Endometrial microvascular endothelial cells (primary cell): ENCODE measurements around the gene SMIM32. TPM values are rescaled to one million over a fixed set of nuclear protein-coding genes. Genes with fewer than 3 reads are reported as not detected.

ENCODE experiments used
- in situ Hi-C: cut with HindIII; loops from 2 replicates; pipeline ENCODE4 v1.10.0; 2017; ENCODE audit warnings: low sequenced_read_pairs, low pct_unique_long_range_greater_than_20kb; ENCODE audit errors: inconsistent ontology term
- total RNA-seq: library from RNA; depleted of rRNA; stranded (reverse); fragments of >200 nt; gene quantifications from one replicate; pipeline ENCODE4 v1.2.3, GENCODE V29; 2015; ENCODE audit errors: inconsistent ontology term

The SMIM32 gene
- total RNA-seq, 1 donor from 2014 or later = not detected

DNA sequence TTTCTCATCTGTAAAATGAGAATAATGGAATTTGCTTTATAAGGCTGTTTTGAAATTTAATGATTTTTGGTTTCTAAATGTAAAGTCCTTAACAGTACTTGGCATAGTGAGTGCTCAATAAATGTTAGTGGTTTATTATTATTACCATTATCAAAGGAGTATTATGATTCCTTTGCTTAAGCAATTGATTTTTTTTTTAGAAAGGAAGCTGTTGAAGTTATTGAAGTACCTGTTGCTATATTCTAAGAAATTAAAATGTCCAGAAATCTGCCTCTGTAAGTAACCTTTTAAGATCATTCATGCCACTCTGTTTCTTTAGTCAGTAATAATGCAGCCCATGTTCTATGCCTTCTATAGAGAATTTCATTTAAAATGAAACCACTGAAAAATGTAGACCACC lies 45.3 kb downstream of the SMIM32 start:
- in situ Hi-C loops = no loop called here

- in situ Hi-C loops = no loop called here
Observed at GRCh38 chr5:136146201-136146600, 46.8 kb downstream of the SMIM32 start.

- in situ Hi-C loops = no loop called here
Observed at GRCh38 chr5:136145030-136145429, 47.9 kb downstream of the SMIM32 start.

- in situ Hi-C loops = no loop called here
Observed at GRCh38 chr5:136143763-136144162, 49.2 kb downstream of the SMIM32 start.

GRCh38 chr5:136143312-136143711 lies 49.6 kb downstream of the SMIM32 start:
- in situ Hi-C loops = no loop called here

DNA sequence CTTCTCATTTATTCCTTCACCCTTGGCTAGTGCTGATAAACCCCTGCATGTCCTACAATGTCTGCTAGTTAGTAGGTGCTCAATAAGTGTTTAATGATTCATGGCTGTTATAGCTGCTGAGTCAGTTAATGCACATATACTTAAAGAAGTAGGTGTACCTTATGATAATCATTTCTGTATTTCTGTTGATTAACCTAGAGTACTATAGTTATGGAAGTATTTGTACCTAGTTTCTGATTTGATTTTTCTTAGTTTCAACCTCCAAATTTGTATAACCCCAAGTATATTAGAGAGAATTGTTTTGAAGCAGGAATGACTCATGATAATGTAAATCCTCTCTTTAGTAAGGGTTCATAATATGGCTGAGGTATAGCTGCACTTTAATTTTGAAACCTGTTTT lies 51.4 kb downstream of the SMIM32 start:
- in situ Hi-C loops = no loop called here

Other genes with a start within 250 kb of the SMIM32 start
- not detected for gene LECT2, start 238.2 kb downstream of the SMIM32 start, total RNA-seq
- 124 TPM for gene TGFBI, start 164.2 kb downstream of the SMIM32 start, total RNA-seq
- gene SMAD5, start 60.3 kb downstream of the SMIM32 start, total RNA-seq = 61.0 TPM
- not detected for gene TRPC7, start 172.4 kb upstream of the SMIM32 start, total RNA-seq